Measurements from ENCODE around the gene TPSAB1.
"Not testable (repeated sequence)": the region's sequence is repeated elsewhere in the genome, so short reads cannot be mapped to it uniquely, and the experiment has no call there.

TPSAB1 gene

GRCh38 chr16:1245452-1246020 is 5.0 kb downstream of the TPSAB1 start:
- Histone ChIP-seq H3K36me3 (ENCODE audit: control insufficient read depth, insufficient read depth, low read length) (no peaks in the 10 kb centered on the region), H3K27me3 (replicated peaks; ENCODE audit: control insufficient read depth, insufficient read depth, low read length) (no peaks in the 10 kb centered on the region), H3K4me3 (replicated peaks; ENCODE audit: low read depth, low read length) (no peak overlapping the region)
- DNase-seq (ENCODE audit: extremely low read depth, insufficient read length), result no peak
- TF ChIP-seq, protein P1, sequence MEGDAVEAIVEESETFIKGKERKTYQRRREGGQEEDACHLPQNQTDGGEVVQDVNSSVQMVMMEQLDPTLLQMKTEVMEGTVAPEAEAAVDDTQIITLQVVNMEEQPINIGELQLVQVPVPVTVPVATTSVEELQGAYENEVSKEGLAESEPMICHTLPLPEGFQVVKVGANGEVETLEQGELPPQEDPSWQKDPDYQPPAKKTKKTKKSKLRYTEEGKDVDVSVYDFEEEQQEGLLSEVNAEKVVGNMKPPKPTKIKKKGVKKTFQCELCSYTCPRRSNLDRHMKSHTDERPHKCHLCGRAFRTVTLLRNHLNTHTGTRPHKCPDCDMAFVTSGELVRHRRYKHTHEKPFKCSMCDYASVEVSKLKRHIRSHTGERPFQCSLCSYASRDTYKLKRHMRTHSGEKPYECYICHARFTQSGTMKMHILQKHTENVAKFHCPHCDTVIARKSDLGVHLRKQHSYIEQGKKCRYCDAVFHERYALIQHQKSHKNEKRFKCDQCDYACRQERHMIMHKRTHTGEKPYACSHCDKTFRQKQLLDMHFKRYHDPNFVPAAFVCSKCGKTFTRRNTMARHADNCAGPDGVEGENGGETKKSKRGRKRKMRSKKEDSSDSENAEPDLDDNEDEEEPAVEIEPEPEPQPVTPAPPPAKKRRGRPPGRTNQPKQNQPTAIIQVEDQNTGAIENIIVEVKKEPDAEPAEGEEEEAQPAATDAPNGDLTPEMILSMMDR (IDR thresholded peaks at IDR 0.05; ENCODE audit: insufficient read depth, low read length, poor library complexity, severe bottlenecking), result no peak

DNA sequence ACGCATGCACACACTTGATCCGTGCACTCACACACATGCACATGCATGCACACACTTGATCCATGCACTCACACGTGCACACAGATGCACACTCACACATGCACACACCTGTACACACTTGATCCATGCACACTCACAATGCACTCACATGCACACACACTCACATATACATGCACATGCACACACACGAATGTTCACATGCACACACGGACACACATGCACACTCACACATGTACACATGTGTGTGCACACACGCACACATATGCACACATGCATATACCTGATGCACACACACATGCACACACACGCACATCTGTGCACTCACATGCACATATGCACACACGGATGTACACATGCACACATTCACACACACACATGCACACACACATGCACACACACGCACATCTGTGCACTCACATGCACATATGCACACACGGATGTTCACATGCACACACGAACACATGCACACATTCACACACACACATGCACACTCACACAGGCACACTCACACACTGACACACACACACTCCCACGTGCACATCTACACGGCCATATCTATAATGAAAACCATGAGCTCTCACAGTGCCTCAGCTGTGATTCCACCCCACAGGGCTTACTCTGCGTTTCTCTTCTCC is 7.5 kb downstream of the TPSAB1 start:
- not testable (repeated sequence) for H3K36me3 ChIP-seq (ENCODE audit: control insufficient read depth, insufficient read depth, low read length); H3K27me3 ChIP-seq (replicated peaks; ENCODE audit: control insufficient read depth, insufficient read depth, low read length); DNase-seq (ENCODE audit: extremely low read depth, insufficient read length); H3K4me3 ChIP-seq (replicated peaks; ENCODE audit: low read depth, low read length)

GRCh38 chr16:1249031-1249755 is 8.7 kb downstream of the TPSAB1 start:
- DNase-seq (ENCODE audit: extremely low read depth, insufficient read length); H3K4me3 ChIP-seq (replicated peaks; ENCODE audit: low read depth, low read length); H3K27me3 ChIP-seq (replicated peaks; ENCODE audit: control insufficient read depth, insufficient read depth, low read length); H3K36me3 ChIP-seq (ENCODE audit: control insufficient read depth, insufficient read depth, low read length): not testable (repeated sequence)

- DNase-seq (ENCODE audit: extremely low read depth, insufficient read length); H3K27me3 ChIP-seq (replicated peaks; ENCODE audit: control insufficient read depth, insufficient read depth, low read length); H3K36me3 ChIP-seq (ENCODE audit: control insufficient read depth, insufficient read depth, low read length); H3K4me3 ChIP-seq (replicated peaks; ENCODE audit: low read depth, low read length): not testable (repeated sequence)
These were observed 13.3 kb downstream of the TPSAB1 start for GRCh38 chr16:1253701-1254364.

DNA sequence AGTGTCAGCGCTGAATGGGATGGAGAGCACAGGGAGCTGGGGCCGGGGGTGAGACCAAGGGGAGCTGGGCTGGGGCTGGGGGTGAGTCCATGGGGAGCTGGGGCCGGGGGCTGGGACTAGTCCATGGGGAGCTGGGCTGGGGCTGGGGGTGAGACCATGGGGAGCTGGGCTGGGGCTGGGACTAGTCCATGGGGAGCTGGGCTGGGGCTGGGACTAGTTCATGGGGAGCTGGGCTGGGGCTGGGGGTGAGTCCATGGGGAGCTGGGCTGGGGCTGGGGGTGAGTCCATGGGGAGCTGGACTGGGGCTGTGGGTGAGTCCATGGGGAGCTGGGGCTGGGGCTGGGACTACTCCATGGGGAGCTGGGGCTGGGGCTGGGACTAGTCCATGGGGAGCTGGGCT is 14.3 kb downstream of the TPSAB1 start:
- not testable (repeated sequence) for H3K36me3 ChIP-seq (ENCODE audit: control insufficient read depth, insufficient read depth, low read length); DNase-seq (ENCODE audit: extremely low read depth, insufficient read length); H3K4me3 ChIP-seq (replicated peaks; ENCODE audit: low read depth, low read length); H3K27me3 ChIP-seq (replicated peaks; ENCODE audit: control insufficient read depth, insufficient read depth, low read length)

DNA sequence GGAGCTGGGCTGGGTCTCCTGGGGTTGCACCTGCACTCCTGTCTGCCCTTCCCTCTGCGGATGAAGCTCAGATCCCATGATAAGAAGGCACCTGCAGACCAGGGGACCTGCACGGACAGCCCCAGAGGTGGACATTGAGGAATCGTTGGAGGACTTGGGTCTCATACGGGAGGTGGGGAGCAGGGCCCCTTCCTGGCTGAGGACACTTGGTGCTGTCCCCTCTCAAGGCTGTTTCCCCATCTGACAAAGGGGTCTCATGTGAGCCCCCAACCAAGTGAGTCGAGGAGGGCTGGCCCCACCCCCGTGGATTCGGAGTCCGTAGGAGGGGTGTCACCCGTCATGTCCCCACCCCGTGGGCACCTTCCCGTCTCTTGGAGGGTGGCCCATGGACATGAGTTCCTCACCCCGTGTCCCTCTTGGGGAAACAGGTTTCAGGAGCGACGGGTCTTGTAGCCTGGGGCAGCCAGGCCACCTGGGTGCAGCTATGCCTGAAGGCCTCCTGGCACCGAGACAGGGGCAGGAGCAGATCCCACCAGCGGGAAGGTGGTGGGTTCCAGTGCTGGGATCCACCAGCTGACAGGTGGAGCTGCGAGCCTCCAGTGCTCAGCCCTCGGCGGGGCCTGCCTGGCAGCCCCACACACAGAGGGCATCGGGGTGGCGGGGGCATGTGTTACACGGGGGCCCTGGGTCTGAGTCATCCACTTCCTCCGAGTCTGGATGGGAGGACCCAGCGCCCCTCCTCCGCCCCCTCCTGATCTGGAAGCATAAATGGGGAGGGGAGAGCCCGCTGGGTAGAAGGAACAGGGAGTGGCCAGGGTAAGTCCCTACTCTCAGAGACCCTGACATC is 15.0 kb downstream of the TPSAB1 start, which contains the start of gene TPSD1:
TSS of gene TPSD1 (plus strand) at position 794 of the 847 bp plus-strand sequence. CDS start 212 bp downstream, outside the sequence.
- not testable (repeated sequence) for H3K4me3 ChIP-seq (replicated peaks; ENCODE audit: low read depth, low read length); DNase-seq (ENCODE audit: extremely low read depth, insufficient read length); H3K36me3 ChIP-seq (ENCODE audit: control insufficient read depth, insufficient read depth, low read length); H3K27me3 ChIP-seq (replicated peaks; ENCODE audit: control insufficient read depth, insufficient read depth, low read length)

GRCh38 chr16:1256296-1256873 is 15.9 kb downstream of the TPSAB1 start:
- not testable (repeated sequence) for H3K27me3 ChIP-seq (replicated peaks; ENCODE audit: control insufficient read depth, insufficient read depth, low read length); DNase-seq (ENCODE audit: extremely low read depth, insufficient read length); H3K4me3 ChIP-seq (replicated peaks; ENCODE audit: low read depth, low read length); H3K36me3 ChIP-seq (ENCODE audit: control insufficient read depth, insufficient read depth, low read length)

GRCh38 chr16:1256874-1257322 is 16.4 kb downstream of the TPSAB1 start:
- Histone ChIP-seq H3K27me3 (replicated peaks; ENCODE audit: control insufficient read depth, insufficient read depth, low read length) (no peaks in the 10 kb centered on the region; the same call in 1 of the 2 replicates), H3K4me3 (replicated peaks; ENCODE audit: low read depth, low read length) (no peak overlapping the region), H3K36me3 (ENCODE audit: control insufficient read depth, insufficient read depth, low read length) (no peaks in the 10 kb centered on the region)
- TF ChIP-seq, protein P1 (IDR thresholded peaks at IDR 0.05; ENCODE audit: insufficient read depth, low read length, poor library complexity, severe bottlenecking), result no peak
- no peak for DNase-seq (ENCODE audit: extremely low read depth, insufficient read length)
